GM18951 (cell line): ENCODE results near the gene PLSCR3.

Experiments used
- POLR2A ChIP-seq: IDR thresholded peaks from 4 replicates; pipeline ENCODE4 v1.6.1; 2011; ENCODE audit warnings: mild to moderate bottlenecking; ENCODE audit not compliant: insufficient read length, insufficient read depth; ENCODE audit errors: extremely low read depth
- in situ Hi-C: fragments of 300-500 bp; cut with MboI; formaldehyde crosslinking; loops from one replicate; pipeline ENCODE4 v1.12.0; 2022; ENCODE audit warnings: low sequenced_read_pairs, mixed read lengths, inconsistent platforms; ENCODE audit not compliant: unreplicated experiment

PLSCR3 gene

GRCh38 chr17:7391307-7391706 lies 3.0 kb downstream of the PLSCR3 start:
- no peak for TF ChIP-seq POLR2A
- in situ Hi-C loops: no loop called here

- in situ Hi-C loops: no loop called here
- no peak for TF ChIP-seq POLR2A
These were observed 4.1 kb downstream of the PLSCR3 start for GRCh38 chr17:7389924-7390910.

GRCh38 chr17:7388856-7389255 lies 5.5 kb downstream of the PLSCR3 start:
- in situ Hi-C loops: no loop called here
- no peak for TF ChIP-seq POLR2A

- in situ Hi-C loops: no loop called here
- TF ChIP-seq POLR2A: no peak
These were observed 9.7 kb downstream of the PLSCR3 start for GRCh38 chr17:7384489-7385081.

GRCh38 chr17:7383742-7384488 lies 10.4 kb downstream of the PLSCR3 start:
- peak; percentile 54 for TF ChIP-seq POLR2A
- in situ Hi-C loops: no loop called here

GRCh38 chr17:7383371-7383741 lies 11.0 kb downstream of the PLSCR3 start:
- in situ Hi-C loops: no loop called here
- no peak for TF ChIP-seq POLR2A

- TF ChIP-seq POLR2A: no peak
These were observed 11.4 kb downstream of the PLSCR3 start for GRCh38 chr17:7382901-7383300.

GRCh38 chr17:7380855-7381683 lies 13.3 kb downstream of the PLSCR3 start, which contains the start of gene TNK1:
TNK1 (plus strand) TSS chr17:7381089; CDS start chr17:7382927, 1,838 bp downstream.
- in situ Hi-C loops: no loop called here
- no peak for TF ChIP-seq POLR2A

More at GRCh38 chr17:7382901-7383300, 11.4 kb downstream of the PLSCR3 start:
- in situ Hi-C loops: no loop called here

- no peak for TF ChIP-seq POLR2A
- in situ Hi-C loops: no loop called here
These were observed 14.0 kb downstream of the PLSCR3 start for GRCh38 chr17:7380321-7380720.

- in situ Hi-C loops: no loop called here
- TF ChIP-seq POLR2A: no peak
These were observed 15.2 kb downstream of the PLSCR3 start for GRCh38 chr17:7379134-7379533.

GRCh38 chr17:7374353-7374752 lies 20.0 kb downstream of the PLSCR3 start:
- TF ChIP-seq POLR2A: no peak
- in situ Hi-C loops: no loop called here

GRCh38 chr17:7370853-7371252 lies 23.5 kb downstream of the PLSCR3 start:
- in situ Hi-C loops: no loop called here
- no peak for TF ChIP-seq POLR2A
